Activated CD4-positive, CD25-positive, alpha-beta regulatory T cell (primary cell): ENCODE data around the gene FBXW4.

ENCODE experiments used
- DNase-seq, 4 experiments: peaks; one replicate each; lab custom pipeline; 2025; lab: John Stamatoyannopoulos, UW

Gene FBXW4

GRCh38 chr10:101694674-101695403 is at the start of gene FBXW4:
FBXW4 (minus strand) TSS chr10:101695170; CDS start chr10:101695105, 65 bp downstream.
- peak; percentile 43 to 62 (median 50) for DNase-seq

GRCh38 chr10:101744267-101744666 is 49.3 kb upstream of the FBXW4 start:
- DNase-seq: no peak

- no peak for DNase-seq
Measured at GRCh38 chr10:101741938-101742337, 47.0 kb upstream of the FBXW4 start.

- DNase-seq: no peak
Measured at GRCh38 chr10:101736666-101737065, 41.7 kb upstream of the FBXW4 start.

GRCh38 chr10:101732096-101732495 is 37.1 kb upstream of the FBXW4 start:
- DNase-seq: no peak

- no peak for DNase-seq
Measured at GRCh38 chr10:101726115-101726387, 31.1 kb upstream of the FBXW4 start.

- DNase-seq: no peak
Measured at GRCh38 chr10:101725296-101726114, 30.5 kb upstream of the FBXW4 start.

- no peak for DNase-seq
Measured at GRCh38 chr10:101724446-101724845, 29.5 kb upstream of the FBXW4 start.

- DNase-seq: no peak
Measured at GRCh38 chr10:101723176-101723575, 28.2 kb upstream of the FBXW4 start.

GRCh38 chr10:101721806-101722205 is 26.8 kb upstream of the FBXW4 start:
- no peak for DNase-seq

- no peak for DNase-seq
Measured at GRCh38 chr10:101720606-101721230, 25.7 kb upstream of the FBXW4 start.

GRCh38 chr10:101718690-101719275 is 23.8 kb upstream of the FBXW4 start:
- no peak for DNase-seq

- DNase-seq: no peak
Measured at GRCh38 chr10:101716891-101717659, 22.1 kb upstream of the FBXW4 start.

GRCh38 chr10:101712997-101713396 is 18.0 kb upstream of the FBXW4 start:
- DNase-seq: no peak

GRCh38 chr10:101710793-101711192 is 15.8 kb upstream of the FBXW4 start:
- DNase-seq: no peak

GRCh38 chr10:101710059-101710695 is 15.2 kb upstream of the FBXW4 start:
- no peak for DNase-seq

- DNase-seq: no peak
Measured at GRCh38 chr10:101709359-101710058, 14.5 kb upstream of the FBXW4 start.

GRCh38 chr10:101708870-101709269 is 13.9 kb upstream of the FBXW4 start:
- no peak for DNase-seq

GRCh38 chr10:101708073-101708472 is 13.1 kb upstream of the FBXW4 start:
- DNase-seq: no peak

GRCh38 chr10:101704331-101704730 is 9.4 kb upstream of the FBXW4 start:
- no peak for DNase-seq

GRCh38 chr10:101696632-101697031 is 1.7 kb upstream of the FBXW4 start:
- no peak for DNase-seq
